HepG2 (cell line): ENCODE measurements around the gene CHMP1B. TPM values are rescaled to one million over a fixed set of nuclear protein-coding genes. Genes with fewer than 3 reads are reported as not detected.
A peak's percentile ranks its signal among the peaks of the same experiment; 100 is the strongest.

Experiments used
- CREB1 ChIP-seq, 2 experiments: fragments of 450-650 bp in 1 of 2; IDR thresholded peaks; 2 replicates each; pipeline ENCODE4 v1.6.1; 2016 to 2017; ENCODE audit warnings: control low read depth in 1 of 2, mild to moderate bottlenecking in 1 of 2, missing compliant biosample characterization in 1 of 2, missing genetic modification characterization in 1 of 2
- REST ChIP-seq, 2 experiments: IDR thresholded peaks; 2 replicates each; pipeline ENCODE4 v1.6.1; 2011 to 2012; ENCODE audit warnings: low read length in 2 of 2, borderline replicate concordance in 1 of 2, low read depth in 1 of 2, mild to moderate bottlenecking in 1 of 2, moderate library complexity in 1 of 2
- ZBTB39 ChIP-seq: sonication (generic); formaldehyde crosslinking; IDR thresholded peaks from 2 replicates; pipeline ENCODE4 v1.5.0; 2020; ENCODE audit warnings: missing genetic modification reagents
- ZNF30 ChIP-seq: sonication (generic); formaldehyde crosslinking; IDR thresholded peaks from 2 replicates; pipeline ENCODE4 v1.5.0; 2020; ENCODE audit warnings: mild to moderate bottlenecking, missing genetic modification reagents
- ZNF335 ChIP-seq: sonication (generic); formaldehyde crosslinking; IDR thresholded peaks from 2 replicates; pipeline ENCODE4 v1.4.0; 2020; ENCODE audit warnings: missing genetic modification reagents
- ZNF615 ChIP-seq: sonication (generic); formaldehyde crosslinking; IDR thresholded peaks from 2 replicates; pipeline ENCODE4 v1.5.0; 2020; ENCODE audit warnings: mild to moderate bottlenecking, missing genetic modification reagents, borderline replicate concordance
- ZNF770 ChIP-seq: sonication (generic); formaldehyde crosslinking; IDR thresholded peaks from 2 replicates; pipeline ENCODE4 v1.5.0; 2020; ENCODE audit warnings: mild to moderate bottlenecking, missing genetic modification reagents
- polyA plus RNA-seq, 8 experiments: library from polyadenylated mRNA; depleted of rRNA in 3 of 8; stranded (reverse) in 7 of 8; unstranded in 1 of 8; fragments of >200 nt; fragmentation: Illumina TruSeq in 4 of 8; extraction: Trizol in 4 of 8; gene quantifications; 2 replicates each; pipeline versions ENCODE4 v1.2.1 to v1.2.3, GENCODE V29; 2011 to 2016; ENCODE audit warnings: low read depth in 4 of 8, missing spikeins in 1 of 8, mixed read lengths in 1 of 8; ENCODE audit not compliant: insufficient read depth in 1 of 8
- total RNA-seq, 5 experiments: library from RNA; depleted of rRNA; stranded (reverse); fragments of >200 nt; fragmentation: Illumina TruSeq; extraction: Trizol; gene quantifications; 2 replicates each; pipeline ENCODE4 v1.2.3, GENCODE V29; 2016; ENCODE audit warnings: low read depth in 1 of 5
- TF ChIP-seq, protein P1 (sequence below): sonication (generic); formaldehyde crosslinking; IDR thresholded peaks from 2 replicates; pipeline ENCODE4 v1.4.0; 2020; ENCODE audit warnings: mild to moderate bottlenecking, missing genetic modification reagents
- TF ChIP-seq, protein P2 (sequence below): sonication (generic); formaldehyde crosslinking; IDR thresholded peaks from 2 replicates; pipeline ENCODE4 v1.4.0; 2020; ENCODE audit warnings: missing genetic modification reagents, borderline replicate concordance

Gene CHMP1B
- total and polyA plus RNA-seq, 2 of the 13 experiments (the other 11 are each of a cell fraction or from before 2014, with no cell fraction given) = 18.8 to 20.2 TPM

- TF ChIP-seq, protein P1, sequence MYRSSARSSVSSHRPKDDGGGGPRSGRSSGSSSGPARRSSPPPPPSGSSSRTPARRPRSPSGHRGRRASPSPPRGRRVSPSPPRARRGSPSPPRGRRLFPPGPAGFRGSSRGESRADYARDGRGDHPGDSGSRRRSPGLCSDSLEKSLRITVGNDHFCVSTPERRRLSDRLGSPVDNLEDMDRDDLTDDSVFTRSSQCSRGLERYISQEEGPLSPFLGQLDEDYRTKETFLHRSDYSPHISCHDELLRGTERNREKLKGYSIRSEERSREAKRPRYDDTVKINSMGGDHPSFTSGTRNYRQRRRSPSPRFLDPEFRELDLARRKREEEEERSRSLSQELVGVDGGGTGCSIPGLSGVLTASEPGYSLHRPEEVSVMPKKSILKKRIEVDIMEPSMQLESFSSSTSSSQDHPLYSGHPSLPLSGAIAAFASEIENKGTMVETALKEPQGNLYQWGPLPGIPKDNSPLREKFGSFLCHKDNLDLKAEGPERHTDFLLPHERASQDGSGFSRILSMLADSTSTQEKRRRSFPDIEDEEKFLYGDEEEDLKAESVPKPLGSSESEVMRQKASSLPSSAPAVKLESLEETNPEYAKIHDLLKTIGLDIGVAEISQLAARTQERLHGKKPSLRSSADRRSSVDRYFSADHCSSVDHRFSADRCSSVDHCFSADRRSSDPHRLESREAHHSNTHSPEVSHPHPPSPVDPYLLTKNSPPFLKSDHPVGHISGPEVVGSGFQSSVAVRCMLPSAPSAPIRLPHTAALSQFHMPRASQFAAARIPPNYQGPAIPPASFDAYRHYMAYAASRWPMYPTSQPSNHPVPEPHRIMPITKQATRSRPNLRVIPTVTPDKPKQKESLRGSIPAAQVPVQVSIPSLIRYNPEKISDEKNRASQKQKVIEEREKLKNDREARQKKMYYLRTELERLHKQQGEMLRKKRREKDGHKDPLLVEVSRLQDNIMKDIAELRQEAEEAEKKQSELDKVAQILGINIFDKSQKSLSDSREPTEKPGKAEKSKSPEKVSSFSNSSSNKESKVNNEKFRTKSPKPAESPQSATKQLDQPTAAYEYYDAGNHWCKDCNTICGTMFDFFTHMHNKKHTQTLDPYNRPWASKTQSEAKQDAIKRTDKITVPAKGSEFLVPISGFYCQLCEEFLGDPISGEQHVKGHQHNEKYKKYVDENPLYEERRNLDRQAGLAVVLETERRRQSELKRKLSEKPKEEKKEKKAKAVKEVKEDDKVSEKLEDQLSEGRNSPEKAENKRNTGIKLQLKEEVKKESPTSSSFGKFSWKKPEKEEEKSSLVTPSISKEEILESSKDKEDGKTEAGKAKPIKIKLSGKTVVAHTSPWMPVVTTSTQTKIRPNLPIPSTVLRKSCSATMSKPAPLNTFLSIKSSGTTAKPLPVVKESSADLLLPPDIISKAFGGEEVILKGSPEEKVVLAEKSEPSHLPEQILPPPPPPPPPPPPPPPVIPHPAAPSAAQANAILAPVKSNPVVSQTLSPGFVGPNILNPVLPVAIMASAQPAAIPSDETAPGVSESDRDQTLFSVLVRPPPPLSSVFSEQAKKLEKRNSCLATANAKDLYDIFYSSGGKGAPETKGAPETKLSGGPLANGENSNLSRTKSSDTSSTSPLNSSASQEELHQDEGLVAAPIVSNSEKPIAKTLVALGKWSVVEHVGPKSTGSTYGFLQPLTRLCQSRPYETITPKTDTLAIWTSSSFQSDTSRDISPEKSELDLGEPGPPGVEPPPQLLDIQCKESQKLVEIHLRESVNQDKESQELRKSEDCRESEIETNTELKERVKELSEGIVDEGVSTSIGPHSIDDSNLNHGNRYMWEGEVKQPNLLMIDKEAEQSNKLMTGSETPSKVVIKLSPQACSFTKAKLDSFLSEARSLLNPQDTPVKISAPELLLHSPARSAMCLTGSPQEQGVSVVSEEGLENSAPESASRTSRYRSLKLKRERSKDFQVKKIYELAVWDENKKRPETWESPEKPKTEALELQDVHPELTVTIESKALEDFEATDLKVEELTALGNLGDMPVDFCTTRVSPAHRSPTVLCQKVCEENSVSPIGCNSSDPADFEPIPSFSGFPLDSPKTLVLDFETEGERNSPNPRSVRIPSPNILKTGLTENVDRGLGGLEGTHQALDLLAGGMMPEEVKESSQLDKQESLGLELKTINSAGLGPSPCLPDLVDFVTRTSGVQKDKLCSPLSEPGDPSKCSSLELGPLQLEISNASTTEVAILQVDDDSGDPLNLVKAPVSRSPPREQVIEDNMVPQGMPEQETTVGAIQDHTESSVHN (CRISPR knock-in tag) = no peak
- TF ChIP-seq ZNF615 (CRISPR knock-in tag) (no peak), REST (IDR thresholded peaks at IDR 0.05; ENCODE audit: borderline replicate concordance in 1 of 2, low read depth in 1 of 2, low read length in 2 of 2) (no peak), ZNF770 (0 out of 2 replicates have a peak, but pooled peaks have one; percentile 21), ZNF30 (CRISPR knock-in tag) (no peak), ZNF335 (CRISPR knock-in tag) (no peak), ZBTB39 (CRISPR knock-in tag) (no peak), CREB1 (IDR thresholded peaks at IDR 0.05) (peak; percentile 91), CREB1 (CRISPR knock-in tag; IDR thresholded peaks at IDR 0.05) (peak; percentile 80; the same call in 1 of the 2 replicates)
- TF ChIP-seq, protein P2, sequence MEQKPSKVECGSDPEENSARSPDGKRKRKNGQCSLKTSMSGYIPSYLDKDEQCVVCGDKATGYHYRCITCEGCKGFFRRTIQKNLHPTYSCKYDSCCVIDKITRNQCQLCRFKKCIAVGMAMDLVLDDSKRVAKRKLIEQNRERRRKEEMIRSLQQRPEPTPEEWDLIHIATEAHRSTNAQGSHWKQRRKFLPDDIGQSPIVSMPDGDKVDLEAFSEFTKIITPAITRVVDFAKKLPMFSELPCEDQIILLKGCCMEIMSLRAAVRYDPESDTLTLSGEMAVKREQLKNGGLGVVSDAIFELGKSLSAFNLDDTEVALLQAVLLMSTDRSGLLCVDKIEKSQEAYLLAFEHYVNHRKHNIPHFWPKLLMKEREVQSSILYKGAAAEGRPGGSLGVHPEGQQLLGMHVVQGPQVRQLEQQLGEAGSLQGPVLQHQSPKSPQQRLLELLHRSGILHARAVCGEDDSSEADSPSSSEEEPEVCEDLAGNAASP (CRISPR knock-in tag) = 0 out of 2 replicates have a peak, but pooled peaks have one; percentile 14
Measured at GRCh38 chr18:11857177-11857887, 6.1 kb downstream of the CHMP1B start (continued).
